ENCODE measurements around the gene CTCF.

CTCF gene

DNA sequence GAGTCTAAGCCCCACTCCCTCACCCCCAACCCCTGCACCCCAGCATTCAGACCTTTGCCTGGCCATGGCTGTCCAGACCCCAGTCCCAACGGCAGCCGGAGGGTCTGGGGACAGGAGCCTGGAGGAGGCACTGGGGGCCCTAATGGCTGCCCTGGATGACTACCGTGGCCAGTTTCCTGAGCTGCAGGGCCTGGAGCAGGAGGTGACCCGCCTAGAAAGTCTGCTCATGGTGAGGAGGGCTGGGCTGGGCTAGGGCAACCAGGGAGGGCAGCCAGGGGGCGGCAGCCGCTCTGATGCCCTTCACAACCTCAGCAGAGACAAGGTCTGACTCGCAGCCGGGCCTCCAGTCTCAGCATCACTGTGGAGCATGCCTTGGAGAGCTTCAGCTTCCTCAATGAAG is 19.3 kb upstream of the CTCF start:
- H3K79me2 ChIP-seq (ENCODE audit: insufficient read depth, low read length) = peaks cover 23% of the 10 kb centered on the region; the same call in 1 of the 2 replicates
- H3K4me1 ChIP-seq (ENCODE audit: insufficient read depth, low read length, poor library complexity, severe bottlenecking) = peaks cover 42% of the 10 kb centered on the region
- H3K4me3 ChIP-seq (ENCODE audit: low read length, poor library complexity, severe bottlenecking) = peak overlapping the region; percentile 17
- H3F3A ChIP-seq (ENCODE audit: low read depth) = peaks cover 9% of the 10 kb centered on the region; the same call in 1 of the 2 replicates
- H3K9me2 ChIP-seq (replicated peaks; ENCODE audit: low read depth, low read length) = no peaks in the 10 kb centered on the region
- H4K20me1 ChIP-seq (ENCODE audit: insufficient read depth, low read length, poor library complexity, severe bottlenecking) = peaks cover 19% of the 10 kb centered on the region
- no peak for TF ChIP-seq EZH2phosphoT487 (IDR thresholded peaks at IDR 0.05; ENCODE audit: borderline replicate concordance)
- TF ChIP-seq, protein P1, sequence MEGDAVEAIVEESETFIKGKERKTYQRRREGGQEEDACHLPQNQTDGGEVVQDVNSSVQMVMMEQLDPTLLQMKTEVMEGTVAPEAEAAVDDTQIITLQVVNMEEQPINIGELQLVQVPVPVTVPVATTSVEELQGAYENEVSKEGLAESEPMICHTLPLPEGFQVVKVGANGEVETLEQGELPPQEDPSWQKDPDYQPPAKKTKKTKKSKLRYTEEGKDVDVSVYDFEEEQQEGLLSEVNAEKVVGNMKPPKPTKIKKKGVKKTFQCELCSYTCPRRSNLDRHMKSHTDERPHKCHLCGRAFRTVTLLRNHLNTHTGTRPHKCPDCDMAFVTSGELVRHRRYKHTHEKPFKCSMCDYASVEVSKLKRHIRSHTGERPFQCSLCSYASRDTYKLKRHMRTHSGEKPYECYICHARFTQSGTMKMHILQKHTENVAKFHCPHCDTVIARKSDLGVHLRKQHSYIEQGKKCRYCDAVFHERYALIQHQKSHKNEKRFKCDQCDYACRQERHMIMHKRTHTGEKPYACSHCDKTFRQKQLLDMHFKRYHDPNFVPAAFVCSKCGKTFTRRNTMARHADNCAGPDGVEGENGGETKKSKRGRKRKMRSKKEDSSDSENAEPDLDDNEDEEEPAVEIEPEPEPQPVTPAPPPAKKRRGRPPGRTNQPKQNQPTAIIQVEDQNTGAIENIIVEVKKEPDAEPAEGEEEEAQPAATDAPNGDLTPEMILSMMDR (conservative IDR thresholded peaks at IDR 0.05; ENCODE audit: low read length) = no peak
- peaks cover 4% of the 10 kb centered on the region; the same call in 1 of the 2 replicates for H3K36me3 ChIP-seq (ENCODE audit: insufficient read depth, low read length)
- H3K9me3 ChIP-seq (ENCODE audit: insufficient read depth, low read depth, low read length) = no peaks in the 10 kb centered on the region
- peak overlapping the region; percentile 58 for H3K4me2 ChIP-seq (ENCODE audit: low read depth, low read length, poor library complexity, severe bottlenecking)
- H2AFZ ChIP-seq (ENCODE audit: low read length) = no peak overlapping the region
- H3K27me3 ChIP-seq (ENCODE audit: insufficient read depth, low read length, poor library complexity, severe bottlenecking) = no peaks in the 10 kb centered on the region
- H3K9ac ChIP-seq (ENCODE audit: low read depth, low read length, poor library complexity, severe bottlenecking) = peak overlapping the region; percentile 23

DNA sequence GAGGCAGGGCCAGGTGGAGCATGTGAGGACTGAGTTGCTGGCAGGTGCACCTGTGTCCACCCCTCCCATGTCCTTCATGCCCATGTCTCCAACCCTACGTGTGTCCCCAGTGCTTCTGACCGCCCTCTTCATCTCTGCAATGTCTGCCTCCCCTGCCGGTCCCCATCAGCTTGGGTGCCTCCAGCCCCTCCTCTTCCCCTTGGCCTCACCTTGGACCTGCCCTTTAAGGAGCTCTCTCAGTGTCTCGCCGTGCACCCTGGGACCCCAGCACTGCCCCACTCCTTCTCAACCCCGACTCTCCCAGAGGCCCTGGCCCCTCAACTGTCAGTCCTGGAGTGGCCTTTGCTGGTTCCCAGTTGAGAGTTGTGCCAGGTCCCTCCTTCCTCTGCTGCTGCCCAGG is 18.7 kb upstream of the CTCF start:
- Histone ChIP-seq H3K36me3 (ENCODE audit: insufficient read depth, low read length) (peaks cover 4% of the 10 kb centered on the region; the same call in 1 of the 2 replicates), H3K27me3 (ENCODE audit: insufficient read depth, low read length, poor library complexity, severe bottlenecking) (no peaks in the 10 kb centered on the region), H3K4me2 (ENCODE audit: low read depth, low read length, poor library complexity, severe bottlenecking) (no peak overlapping the region), H3K79me2 (ENCODE audit: insufficient read depth, low read length) (peaks cover 18% of the 10 kb centered on the region; the same call in 1 of the 2 replicates), H3K9me2 (replicated peaks; ENCODE audit: low read depth, low read length) (no peaks in the 10 kb centered on the region), H3K9me3 (ENCODE audit: insufficient read depth, low read depth, low read length) (no peaks in the 10 kb centered on the region), H3K9ac (ENCODE audit: low read depth, low read length, poor library complexity, severe bottlenecking) (peak overlapping the region; percentile 15), H3K4me3 (ENCODE audit: low read length, poor library complexity, severe bottlenecking) (no peak overlapping the region), H2AFZ (ENCODE audit: low read length) (no peak overlapping the region), H3F3A (ENCODE audit: low read depth) (peaks cover 14% of the 10 kb centered on the region; the same call in 1 of the 2 replicates), H3K4me1 (ENCODE audit: insufficient read depth, low read length, poor library complexity, severe bottlenecking) (peaks cover 43% of the 10 kb centered on the region), H4K20me1 (ENCODE audit: insufficient read depth, low read length, poor library complexity, severe bottlenecking) (peaks cover 14% of the 10 kb centered on the region)
- TF ChIP-seq EZH2phosphoT487 (IDR thresholded peaks at IDR 0.05; ENCODE audit: borderline replicate concordance) = no peak
- TF ChIP-seq, protein P1 (conservative IDR thresholded peaks at IDR 0.05; ENCODE audit: low read length) = no peak

- peaks cover 4% of the 10 kb centered on the region; the same call in 1 of the 2 replicates for H3K36me3 ChIP-seq (ENCODE audit: insufficient read depth, low read length)
- H3K4me1 ChIP-seq (ENCODE audit: insufficient read depth, low read length, poor library complexity, severe bottlenecking) = peaks cover 44% of the 10 kb centered on the region
- no peak overlapping the region for H3K4me3 ChIP-seq (ENCODE audit: low read length, poor library complexity, severe bottlenecking)
- H2AFZ ChIP-seq (ENCODE audit: low read length) = no peak overlapping the region
- H3K4me2 ChIP-seq (ENCODE audit: low read depth, low read length, poor library complexity, severe bottlenecking) = no peak overlapping the region
- no peaks in the 10 kb centered on the region for H3K9me2 ChIP-seq (replicated peaks; ENCODE audit: low read depth, low read length)
- no peaks in the 10 kb centered on the region for H3K9me3 ChIP-seq (ENCODE audit: insufficient read depth, low read depth, low read length)
- peak overlapping the region; percentile 15 for H3K9ac ChIP-seq (ENCODE audit: low read depth, low read length, poor library complexity, severe bottlenecking)
- peaks cover 6% of the 10 kb centered on the region for H4K20me1 ChIP-seq (ENCODE audit: insufficient read depth, low read length, poor library complexity, severe bottlenecking)
- peaks cover 14% of the 10 kb centered on the region; the same call in 1 of the 2 replicates for H3F3A ChIP-seq (ENCODE audit: low read depth)
- TF ChIP-seq, protein P1 (conservative IDR thresholded peaks at IDR 0.05; ENCODE audit: low read length) = peak; percentile 35
- TF ChIP-seq EZH2phosphoT487 (IDR thresholded peaks at IDR 0.05; ENCODE audit: borderline replicate concordance) = no peak
- peaks cover 17% of the 10 kb centered on the region for H3K79me2 ChIP-seq (ENCODE audit: insufficient read depth, low read length)
- H3K27me3 ChIP-seq (ENCODE audit: insufficient read depth, low read length, poor library complexity, severe bottlenecking) = no peaks in the 10 kb centered on the region
Measured at GRCh38 chr16:67544329-67544841, 17.9 kb upstream of the CTCF start.
